GM18520 (cell line): ENCODE results near the gene EPX.
A peak's percentile ranks its signal among the peaks of the same experiment; 100 is the strongest.

ENCODE experiments used
- ATAC-seq: cut with Tn5 transposase; IDR thresholded peaks from one replicate; pipeline ENCODE4 v1.9.1; 2021; ENCODE audit not compliant: unreplicated experiment

EPX gene

DNA sequence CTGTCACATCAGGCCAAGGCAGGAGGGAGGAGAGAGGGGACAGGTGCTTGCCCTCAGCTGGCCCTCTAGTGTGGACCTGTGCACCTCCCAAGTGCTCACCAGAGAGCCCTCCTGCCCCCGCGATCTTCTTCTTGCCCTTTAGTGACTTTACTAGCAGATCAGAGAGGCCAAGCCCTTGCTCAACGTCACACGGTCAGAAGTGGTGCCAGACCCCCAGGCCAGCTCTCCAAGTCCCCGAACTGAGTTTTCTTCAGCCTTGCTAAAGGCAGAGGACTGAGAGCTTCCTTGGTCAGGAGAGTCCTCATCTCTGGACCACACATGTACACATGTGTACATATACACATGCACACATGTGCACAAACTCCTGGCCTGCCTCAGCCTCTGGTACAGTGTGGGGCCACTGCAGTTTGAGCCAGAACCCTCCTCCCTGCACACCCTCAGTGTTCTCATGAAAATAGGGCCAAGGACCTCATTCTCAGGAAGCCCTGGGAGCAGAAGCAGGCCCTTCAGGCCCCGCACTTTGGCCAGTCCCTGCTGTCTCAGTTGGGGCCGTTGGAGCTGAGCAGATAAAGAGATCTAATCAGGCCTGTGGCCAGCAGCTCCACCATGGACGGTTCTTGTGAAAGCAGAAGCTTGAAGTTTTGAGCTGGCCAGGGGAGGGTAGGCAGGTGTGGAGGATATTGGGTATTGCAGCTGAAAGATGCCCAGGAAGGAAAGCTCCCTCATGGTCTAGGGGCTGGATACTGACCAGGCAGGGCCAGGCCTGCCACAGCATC is 7.4 kb upstream of the EPX start:
- ATAC-seq, result no peak

DNA sequence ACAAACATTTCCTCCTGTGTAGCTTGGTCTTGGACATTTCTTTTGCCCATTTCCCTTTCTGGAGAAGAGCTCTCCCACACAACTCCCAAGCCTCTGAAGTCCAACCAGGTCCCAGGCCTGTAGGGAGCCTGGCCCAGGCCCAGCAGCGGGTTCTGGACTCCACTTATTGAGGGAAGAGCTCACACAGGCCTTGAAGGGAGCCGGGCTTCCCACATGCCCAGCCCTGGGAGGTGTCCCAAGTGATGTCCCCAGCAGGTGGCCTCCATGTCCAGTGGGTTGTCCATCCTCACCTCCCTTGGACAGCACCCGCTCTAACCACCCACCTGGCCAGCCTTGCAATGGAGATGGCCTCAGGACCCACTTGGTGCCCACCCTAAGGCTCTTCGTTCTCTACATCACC is 5.9 kb upstream of the EPX start:
- ATAC-seq, result no peak

- no peak for ATAC-seq
Measured at GRCh38 chr17:58187063-58187462, 5.5 kb upstream of the EPX start.

GRCh38 chr17:58187675-58188074 is 4.9 kb upstream of the EPX start:
- no peak for ATAC-seq

DNA sequence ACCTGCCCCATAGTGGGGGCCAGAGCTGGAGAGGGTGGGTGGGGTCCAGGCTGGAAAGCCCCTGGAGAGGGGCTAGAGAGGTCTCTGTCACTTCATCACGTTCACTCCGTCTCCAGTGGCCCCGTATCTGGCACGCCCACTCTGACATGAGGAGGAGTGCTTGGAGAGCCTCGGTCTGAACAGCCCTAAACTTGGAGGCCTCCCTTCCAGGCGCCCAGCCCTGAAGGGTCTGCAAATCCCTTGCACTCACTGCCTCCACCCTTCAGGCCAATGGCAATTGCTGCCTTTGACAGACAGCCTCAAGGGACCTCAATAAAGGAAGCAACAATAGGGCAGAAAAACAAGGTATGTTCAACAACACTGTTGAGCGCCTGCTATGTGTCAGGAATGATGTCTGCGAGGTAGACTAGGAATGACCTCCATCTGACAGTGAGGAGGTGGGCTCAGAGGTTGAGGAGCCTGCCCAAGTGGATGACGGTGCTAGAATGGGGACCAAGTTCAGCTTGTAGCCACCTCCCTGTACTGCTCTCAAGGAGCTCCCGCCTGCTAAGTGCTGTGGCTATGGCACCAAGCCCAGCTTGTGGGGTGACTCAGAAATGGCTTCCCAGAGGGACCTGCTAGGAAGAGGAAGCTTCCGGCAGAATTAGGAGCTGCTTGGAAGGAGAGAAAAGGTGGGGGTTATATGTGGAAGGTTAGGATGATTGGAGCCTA is 2.9 kb upstream of the EPX start:
- ATAC-seq, result no peak

DNA sequence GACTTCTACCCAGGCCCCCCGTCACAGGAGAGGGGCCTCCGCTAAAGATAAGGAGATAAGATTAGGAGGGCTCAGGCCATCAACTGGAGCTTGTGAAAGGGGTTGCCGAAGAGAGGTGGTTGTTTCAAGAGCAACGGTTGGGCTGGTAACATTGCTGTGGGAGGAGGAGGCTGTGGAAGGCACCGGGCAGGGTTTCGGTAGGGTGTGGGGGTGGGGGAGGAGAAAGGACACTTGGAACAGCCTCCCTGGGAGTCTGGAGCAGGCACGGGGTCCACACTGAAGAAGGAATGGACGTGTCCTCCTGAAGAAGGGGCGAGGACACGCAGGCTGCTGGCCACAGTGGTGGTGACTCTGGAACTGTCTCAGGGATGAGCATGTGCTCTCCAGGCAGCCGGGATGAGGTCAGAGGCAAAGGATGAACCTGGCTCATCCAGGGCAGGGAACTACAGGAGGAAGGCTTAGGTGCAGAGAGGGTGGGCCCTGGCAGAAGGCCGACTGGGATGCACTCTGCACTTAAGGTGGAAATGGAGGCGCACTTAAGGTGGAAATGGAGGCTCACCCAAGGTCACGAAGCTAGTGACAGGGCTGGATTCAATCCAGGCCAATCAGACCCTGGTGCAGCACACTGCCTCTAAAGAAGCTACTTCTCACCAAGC is 1.2 kb upstream of the EPX start:
- ATAC-seq, result no peak

DNA sequence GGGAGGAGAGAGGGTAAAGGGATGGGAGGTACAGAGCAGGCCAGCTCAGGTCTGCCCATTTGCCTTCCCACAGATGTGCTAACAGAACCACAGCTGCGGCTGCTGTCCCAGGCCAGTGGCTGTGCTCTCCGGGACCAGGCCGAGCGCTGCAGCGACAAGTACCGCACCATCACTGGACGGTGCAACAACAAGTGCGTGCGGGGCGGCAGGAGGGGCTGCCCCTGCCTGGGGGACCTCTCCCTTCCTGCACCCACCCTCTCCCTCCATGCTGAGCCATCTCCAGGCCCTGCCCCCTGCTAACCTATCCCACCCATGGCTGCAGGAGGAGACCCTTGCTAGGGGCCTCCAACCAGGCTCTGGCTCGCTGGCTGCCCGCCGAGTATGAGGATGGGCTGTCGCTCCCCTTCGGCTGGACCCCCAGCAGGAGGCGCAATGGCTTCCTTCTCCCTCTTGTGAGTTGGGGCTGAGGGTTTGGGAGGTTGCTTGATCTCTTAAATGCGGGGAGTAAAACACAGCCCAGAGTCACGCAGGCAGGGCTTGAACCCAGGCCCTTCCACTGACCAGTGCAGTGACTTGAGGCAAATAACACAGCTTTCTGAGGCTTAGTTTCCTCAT is 1.2 kb downstream of the EPX start:
- ATAC-seq, result no peak

DNA sequence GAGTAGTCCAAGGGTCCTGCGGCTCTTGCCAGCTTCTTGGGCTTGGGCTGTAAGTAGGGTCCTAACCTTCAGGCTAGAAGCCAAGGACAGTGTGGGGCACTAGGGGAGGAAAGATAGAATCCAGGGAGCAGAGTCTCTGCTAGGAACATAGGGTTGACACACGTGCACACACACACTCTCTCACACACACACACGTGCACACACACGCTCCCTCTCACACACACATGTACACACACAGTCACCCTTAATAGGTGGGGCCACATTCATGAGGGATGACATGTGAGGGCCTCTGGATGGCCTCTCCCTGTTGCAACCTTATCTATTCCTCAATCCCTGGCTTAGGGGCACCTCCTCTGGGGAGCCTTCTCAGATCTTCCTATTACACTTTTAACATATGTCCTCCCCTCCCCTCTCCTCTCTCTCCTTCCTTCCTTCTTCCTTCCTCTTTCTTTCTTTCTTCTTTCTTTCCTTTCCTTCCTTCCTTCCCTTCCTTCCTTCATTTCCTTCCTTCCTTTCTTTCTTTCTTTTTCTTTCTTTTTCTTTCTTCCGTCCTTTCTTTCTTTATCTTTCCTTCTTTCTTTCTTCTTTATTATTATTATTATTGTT is 3.1 kb downstream of the EPX start:
- no peak for ATAC-seq

GRCh38 chr17:58196610-58197009 is 4.1 kb downstream of the EPX start:
- no peak for ATAC-seq

DNA sequence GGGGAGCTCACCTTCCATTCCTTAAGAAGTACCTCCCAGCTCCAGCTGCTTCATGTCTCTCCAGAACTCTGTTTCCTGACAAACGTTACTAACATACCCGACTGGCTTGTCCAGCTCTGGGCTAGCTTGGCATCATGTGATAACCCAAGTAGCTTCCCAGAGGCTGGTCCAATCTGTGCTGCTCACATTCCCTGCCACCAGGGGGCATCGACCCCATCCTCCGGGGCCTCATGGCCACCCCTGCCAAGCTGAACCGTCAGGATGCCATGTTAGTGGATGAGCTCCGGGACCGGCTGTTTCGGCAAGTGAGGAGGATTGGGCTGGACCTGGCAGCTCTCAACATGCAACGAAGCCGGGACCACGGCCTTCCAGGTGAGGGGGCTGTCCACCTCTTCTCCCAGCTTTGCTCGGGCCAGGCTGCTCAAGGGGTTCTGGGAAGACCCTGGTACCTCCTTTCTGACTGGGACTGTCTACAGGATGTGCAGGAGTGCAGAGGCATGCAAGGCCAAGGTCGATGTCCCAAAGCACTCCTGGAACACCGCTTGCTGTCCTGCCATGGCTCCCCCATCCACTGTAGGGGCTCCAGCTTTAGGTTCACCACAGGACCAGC is 7.6 kb downstream of the EPX start:
- ATAC-seq, result no peak

GRCh38 chr17:58202859-58203258 is 10.3 kb downstream of the EPX start:
- no peak for ATAC-seq

DNA sequence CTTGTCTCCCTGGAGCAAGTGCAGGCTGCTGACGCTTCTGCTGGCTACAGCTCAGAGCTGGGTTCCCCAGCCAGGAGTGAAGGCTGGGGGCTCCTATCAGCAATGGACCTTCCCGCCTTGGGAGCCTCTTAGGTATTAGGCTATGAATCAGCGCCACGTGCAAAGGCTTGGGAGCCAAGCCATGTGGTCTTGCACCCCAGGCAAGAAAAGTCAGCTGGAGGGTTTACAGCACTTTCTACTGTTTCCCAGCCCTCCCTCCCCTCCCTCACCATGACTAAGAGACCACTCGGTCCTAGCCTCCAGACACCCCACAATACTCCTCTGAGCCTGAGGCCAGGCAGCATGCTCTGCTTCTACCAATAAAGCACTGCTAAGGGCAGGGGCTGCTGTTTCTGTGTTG is 12.3 kb downstream of the EPX start:
- ATAC-seq, result no peak

DNA sequence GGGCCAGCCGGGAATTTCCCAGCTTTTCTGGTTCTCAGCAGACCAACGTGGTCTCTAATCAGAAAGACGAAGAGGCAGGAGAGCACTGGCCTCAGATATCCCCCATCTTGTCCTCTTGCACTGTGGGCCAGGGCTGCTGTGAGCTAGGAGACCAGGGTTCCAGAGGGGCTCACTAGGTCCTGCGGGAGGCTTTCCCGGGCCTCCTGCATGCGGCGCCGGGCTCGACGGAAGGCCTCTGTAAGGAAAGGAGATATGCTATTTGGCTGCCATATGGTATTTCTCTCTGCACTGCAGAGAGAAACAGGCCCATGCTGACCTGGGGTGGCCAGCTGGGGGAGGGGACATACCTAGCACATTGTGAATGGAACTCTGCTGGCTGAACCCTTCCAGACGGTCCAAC is 13.4 kb downstream of the EPX start:
- no peak for ATAC-seq

GRCh38 chr17:58207451-58207850 is 14.9 kb downstream of the EPX start:
- no peak for ATAC-seq

GRCh38 chr17:58208344-58208743 is 15.8 kb downstream of the EPX start:
- no peak for ATAC-seq

GRCh38 chr17:58210922-58211321 is 18.4 kb downstream of the EPX start:
- ATAC-seq, result no peak

DNA sequence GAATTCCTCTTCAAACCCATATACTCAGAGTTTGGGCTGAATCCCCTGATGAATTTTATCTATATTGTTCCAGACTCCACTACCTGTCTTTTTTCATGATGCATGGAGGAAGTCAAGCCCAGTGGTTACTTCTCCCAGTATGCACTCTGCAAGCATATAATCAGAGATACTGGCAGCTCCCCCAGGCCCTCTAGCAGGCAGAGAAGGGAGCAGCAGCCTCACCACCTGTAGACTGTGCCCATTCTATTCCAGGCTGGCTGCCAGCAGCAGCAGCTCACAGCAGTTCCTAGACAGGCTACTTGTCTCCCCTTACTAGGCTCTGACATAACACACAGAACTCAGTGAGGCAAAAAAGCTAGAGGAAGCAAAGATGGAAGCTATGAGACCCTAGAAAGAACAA is 23.2 kb downstream of the EPX start:
- ATAC-seq, result no peak

DNA sequence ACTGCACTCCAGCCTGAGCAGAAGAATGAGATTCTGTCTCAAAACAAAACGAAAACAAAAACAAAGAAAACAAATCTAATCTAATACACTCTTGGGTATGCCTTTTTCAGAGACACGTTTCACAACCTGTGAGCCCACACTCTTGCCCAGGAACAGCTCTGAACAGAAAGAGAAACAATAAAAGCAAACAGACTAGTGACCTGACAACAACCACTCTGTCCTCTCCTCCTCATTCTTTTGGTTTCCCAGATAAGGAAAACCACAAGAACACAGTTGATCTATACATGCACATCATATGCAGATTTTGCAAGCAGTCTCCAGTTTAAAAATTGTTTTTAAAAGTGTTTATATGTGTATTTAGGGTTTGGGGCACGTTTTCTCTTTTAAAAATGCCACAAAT is 25.2 kb downstream of the EPX start:
- ATAC-seq, result no peak

DNA sequence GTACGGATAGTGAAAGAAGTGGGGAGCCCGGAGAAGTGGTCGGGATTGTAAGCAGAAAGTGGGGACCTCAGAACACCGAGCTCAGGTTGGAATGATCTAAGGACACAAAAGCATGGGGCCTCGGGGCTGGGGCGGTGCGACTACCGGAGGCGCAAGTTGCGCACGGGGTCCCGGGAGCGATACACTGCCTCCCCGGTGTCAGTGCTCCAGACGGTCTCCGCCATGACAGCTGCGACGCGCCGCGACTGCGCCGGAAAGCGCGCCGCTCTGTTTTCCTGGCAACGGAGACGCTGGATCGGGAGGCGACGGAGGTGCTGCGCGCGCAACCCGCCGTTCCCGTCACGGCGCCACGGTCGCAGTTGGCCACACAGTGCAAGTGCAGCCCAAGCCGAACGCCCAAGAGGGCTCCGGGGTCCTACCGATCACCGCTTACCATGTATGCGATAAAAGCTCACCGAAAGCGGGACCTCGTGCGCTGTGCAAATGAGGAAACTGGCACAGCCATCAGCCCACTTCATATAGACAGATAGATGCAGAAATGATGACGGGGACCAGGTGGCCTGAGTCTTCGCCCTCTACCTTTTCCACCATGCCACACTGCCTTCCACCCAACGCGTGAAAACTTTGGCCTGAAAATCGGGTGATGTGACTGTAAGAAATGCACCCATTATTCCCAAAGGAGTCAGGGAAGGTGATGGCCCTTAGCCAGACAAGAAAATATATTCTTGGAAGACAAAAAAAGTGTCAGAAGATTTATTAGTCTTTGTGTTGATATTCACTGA is 26.7 kb downstream of the EPX start, which contains the start of gene MKS1:
Gene MKS1 (minus strand): TSS at position 249 of the 782 bp plus-strand sequence. CDS start 25 bp downstream, at position 224.
- peak; percentile 91 for ATAC-seq

- no peak for ATAC-seq
Measured at GRCh38 chr17:58219789-58220183, 27.3 kb downstream of the EPX start.
